Measurements from ENCODE around the gene PDE6A.

DNA sequence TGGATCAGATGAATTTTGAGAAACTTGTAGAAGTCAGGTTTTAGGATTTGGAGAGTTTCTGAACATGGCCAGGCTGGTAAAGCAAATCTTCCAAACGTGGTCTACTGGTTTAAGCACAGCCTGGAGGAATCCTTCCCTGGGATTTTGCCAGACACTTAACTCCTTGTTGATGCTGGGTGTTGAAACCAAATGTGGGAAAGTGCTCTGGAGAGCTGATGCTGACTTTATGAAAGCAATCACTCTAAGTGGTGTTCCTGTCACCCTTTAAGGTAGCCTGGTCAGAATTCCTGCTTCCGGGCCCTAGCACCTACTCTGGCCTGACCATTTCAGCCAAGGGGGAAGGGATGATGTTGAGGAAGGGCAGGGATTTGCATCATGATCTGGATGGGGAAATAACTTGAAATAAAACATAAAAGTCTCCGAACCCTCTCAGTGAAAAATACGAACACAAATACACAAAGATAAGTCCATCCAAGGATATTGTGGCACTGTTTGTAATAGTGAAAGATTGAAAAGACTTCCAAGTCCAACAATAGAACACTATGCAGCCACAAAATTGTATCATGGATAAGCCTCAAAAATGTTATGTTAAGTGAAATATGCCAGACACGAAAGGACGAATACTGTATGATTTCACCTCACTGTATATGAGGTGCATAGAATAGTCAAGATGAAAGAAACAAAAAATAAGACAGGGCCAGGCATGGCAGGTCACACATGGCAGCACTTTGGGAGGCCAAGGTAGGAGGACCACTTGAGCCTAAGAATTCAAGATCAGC lies 57.7 kb downstream of the PDE6A start:
- TF ChIP-seq SNRNP70 (IDR thresholded peaks at IDR 0.05; ENCODE audit: low read depth, low read length) (no peak), FOSL1 (CRISPR knock-in tag; IDR thresholded peaks at IDR 0.05; ENCODE audit: borderline replicate concordance) (no peak), POLR2A (IDR thresholded peaks at IDR 0.05; ENCODE audit: insufficient read depth in 1 of 2, low read depth in 2 of 2, low read length in 2 of 2) (no peak), ZNF34 (CRISPR knock-in tag; IDR thresholded peaks at IDR 0.05; ENCODE audit: borderline replicate concordance) (no peak), RFX5 (IDR thresholded peaks at IDR 0.05; ENCODE audit: low read depth, low read length) (no peak), ARNTL (CRISPR knock-in tag; IDR thresholded peaks at IDR 0.05) (no peak), ZNF431 (CRISPR knock-in tag; IDR thresholded peaks at IDR 0.05; ENCODE audit: borderline replicate concordance, low read depth) (no peak)
- TF ChIP-seq, protein P1, sequence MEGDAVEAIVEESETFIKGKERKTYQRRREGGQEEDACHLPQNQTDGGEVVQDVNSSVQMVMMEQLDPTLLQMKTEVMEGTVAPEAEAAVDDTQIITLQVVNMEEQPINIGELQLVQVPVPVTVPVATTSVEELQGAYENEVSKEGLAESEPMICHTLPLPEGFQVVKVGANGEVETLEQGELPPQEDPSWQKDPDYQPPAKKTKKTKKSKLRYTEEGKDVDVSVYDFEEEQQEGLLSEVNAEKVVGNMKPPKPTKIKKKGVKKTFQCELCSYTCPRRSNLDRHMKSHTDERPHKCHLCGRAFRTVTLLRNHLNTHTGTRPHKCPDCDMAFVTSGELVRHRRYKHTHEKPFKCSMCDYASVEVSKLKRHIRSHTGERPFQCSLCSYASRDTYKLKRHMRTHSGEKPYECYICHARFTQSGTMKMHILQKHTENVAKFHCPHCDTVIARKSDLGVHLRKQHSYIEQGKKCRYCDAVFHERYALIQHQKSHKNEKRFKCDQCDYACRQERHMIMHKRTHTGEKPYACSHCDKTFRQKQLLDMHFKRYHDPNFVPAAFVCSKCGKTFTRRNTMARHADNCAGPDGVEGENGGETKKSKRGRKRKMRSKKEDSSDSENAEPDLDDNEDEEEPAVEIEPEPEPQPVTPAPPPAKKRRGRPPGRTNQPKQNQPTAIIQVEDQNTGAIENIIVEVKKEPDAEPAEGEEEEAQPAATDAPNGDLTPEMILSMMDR (CRISPR knock-in tag; IDR thresholded peaks at IDR 0.05): no peak
- TF ChIP-seq, protein P2, sequence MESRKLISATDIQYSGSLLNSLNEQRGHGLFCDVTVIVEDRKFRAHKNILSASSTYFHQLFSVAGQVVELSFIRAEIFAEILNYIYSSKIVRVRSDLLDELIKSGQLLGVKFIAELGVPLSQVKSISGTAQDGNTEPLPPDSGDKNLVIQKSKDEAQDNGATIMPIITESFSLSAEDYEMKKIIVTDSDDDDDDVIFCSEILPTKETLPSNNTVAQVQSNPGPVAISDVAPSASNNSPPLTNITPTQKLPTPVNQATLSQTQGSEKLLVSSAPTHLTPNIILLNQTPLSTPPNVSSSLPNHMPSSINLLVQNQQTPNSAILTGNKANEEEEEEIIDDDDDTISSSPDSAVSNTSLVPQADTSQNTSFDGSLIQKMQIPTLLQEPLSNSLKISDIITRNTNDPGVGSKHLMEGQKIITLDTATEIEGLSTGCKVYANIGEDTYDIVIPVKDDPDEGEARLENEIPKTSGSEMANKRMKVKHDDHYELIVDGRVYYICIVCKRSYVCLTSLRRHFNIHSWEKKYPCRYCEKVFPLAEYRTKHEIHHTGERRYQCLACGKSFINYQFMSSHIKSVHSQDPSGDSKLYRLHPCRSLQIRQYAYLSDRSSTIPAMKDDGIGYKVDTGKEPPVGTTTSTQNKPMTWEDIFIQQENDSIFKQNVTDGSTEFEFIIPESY (CRISPR knock-in tag; IDR thresholded peaks at IDR 0.05): no peak
- TF ChIP-seq, protein P3, sequence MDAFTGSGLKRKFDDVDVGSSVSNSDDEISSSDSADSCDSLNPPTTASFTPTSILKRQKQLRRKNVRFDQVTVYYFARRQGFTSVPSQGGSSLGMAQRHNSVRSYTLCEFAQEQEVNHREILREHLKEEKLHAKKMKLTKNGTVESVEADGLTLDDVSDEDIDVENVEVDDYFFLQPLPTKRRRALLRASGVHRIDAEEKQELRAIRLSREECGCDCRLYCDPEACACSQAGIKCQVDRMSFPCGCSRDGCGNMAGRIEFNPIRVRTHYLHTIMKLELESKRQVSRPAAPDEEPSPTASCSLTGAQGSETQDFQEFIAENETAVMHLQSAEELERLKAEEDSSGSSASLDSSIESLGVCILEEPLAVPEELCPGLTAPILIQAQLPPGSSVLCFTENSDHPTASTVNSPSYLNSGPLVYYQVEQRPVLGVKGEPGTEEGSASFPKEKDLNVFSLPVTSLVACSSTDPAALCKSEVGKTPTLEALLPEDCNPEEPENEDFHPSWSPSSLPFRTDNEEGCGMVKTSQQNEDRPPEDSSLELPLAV (CRISPR knock-in tag; conservative IDR thresholded peaks at IDR 0.05; ENCODE audit: low read depth): no peak
